HepG2 (cell line): ENCODE measurements around the gene LCN2. TPM values are rescaled to one million over a fixed set of nuclear protein-coding genes. Genes with fewer than 3 reads are reported as not detected.

Source experiments
- BHLHE40 ChIP-seq: IDR thresholded peaks from 2 replicates; pipeline ENCODE4 v1.6.1; 2011; ENCODE audit warnings: low read length, improper control_type of control experiment
- MIXL1 ChIP-seq: IDR thresholded peaks from 2 replicates; pipeline ENCODE4 v1.6.1; 2016
- MTF2 ChIP-seq: sonication (generic); formaldehyde crosslinking; IDR thresholded peaks from 2 replicates; pipeline ENCODE4 v1.5.0; 2020; ENCODE audit warnings: missing genetic modification reagents, borderline replicate concordance
- NR1H2 ChIP-seq: sonication (generic); formaldehyde crosslinking; IDR thresholded peaks from 2 replicates; pipeline ENCODE4 v1.8.1; 2022; ENCODE audit warnings: low read depth, missing genetic modification reagents, borderline replicate concordance
- RAD51 ChIP-seq: fragments of 450-650 bp; IDR thresholded peaks from 2 replicates; pipeline ENCODE4 v1.6.1; 2016; ENCODE audit warnings: borderline replicate concordance
- RARA ChIP-seq: IDR thresholded peaks from 2 replicates; pipeline ENCODE4 v1.6.1; 2016; ENCODE audit warnings: missing genetic modification reagents, missing compliant biosample characterization
- RBM22 ChIP-seq: fragments of 200-400 bp; formaldehyde crosslinking; optimal IDR thresholded peaks from 2 replicates; pipeline ENCODE3; 2017; ENCODE audit warnings: mild to moderate bottlenecking, low read length, moderate library complexity
- SCMH1 ChIP-seq: sonication (generic); formaldehyde crosslinking; IDR thresholded peaks from 2 replicates; pipeline ENCODE4 v1.9.0; 2021; ENCODE audit warnings: missing genetic modification reagents, mild to moderate bottlenecking, borderline replicate concordance
- SIX4 ChIP-seq: sonication (generic); formaldehyde crosslinking; IDR thresholded peaks from 2 replicates; pipeline ENCODE4 v1.4.0; 2020; ENCODE audit warnings: missing genetic modification reagents
- ZBTB40 ChIP-seq, 2 experiments: fragments of 450-650 bp in 1 of 2; sonication (generic) in 1 of 2; formaldehyde crosslinking in 1 of 2; IDR thresholded peaks; 2 replicates each; pipeline versions ENCODE4 v1.6.1 to v1.8.0; 2016 to 2022; ENCODE audit warnings: antibody characterized with exemption in 1 of 2, mild to moderate bottlenecking in 1 of 2, missing genetic modification reagents in 1 of 2
- ZNF414 ChIP-seq: sonication (generic); formaldehyde crosslinking; IDR thresholded peaks from 2 replicates; pipeline ENCODE4 v1.5.0; 2020; ENCODE audit warnings: missing genetic modification reagents
- ZNF432 ChIP-seq: sonication (generic); formaldehyde crosslinking; IDR thresholded peaks from 2 replicates; pipeline ENCODE4 v1.5.0; 2020; ENCODE audit warnings: missing genetic modification reagents, mild to moderate bottlenecking, borderline replicate concordance
- ZNF512B ChIP-seq: sonication (generic); formaldehyde crosslinking; IDR thresholded peaks from 2 replicates; pipeline ENCODE4 v1.5.1; 2020; ENCODE audit warnings: missing genetic modification reagents, mild to moderate bottlenecking, borderline replicate concordance
- ZNF749 ChIP-seq: sonication (generic); formaldehyde crosslinking; IDR thresholded peaks from 2 replicates; pipeline ENCODE4 v1.8.0; 2022; ENCODE audit warnings: mild to moderate bottlenecking, missing genetic modification reagents, moderate library complexity, borderline replicate concordance
- ZNF780A ChIP-seq: sonication (generic); formaldehyde crosslinking; IDR thresholded peaks from 2 replicates; pipeline ENCODE4 v1.8.0; 2022; ENCODE audit warnings: mild to moderate bottlenecking, missing genetic modification reagents, moderate library complexity
- ZSCAN22 ChIP-seq: sonication (generic); formaldehyde crosslinking; IDR thresholded peaks from 2 replicates; pipeline ENCODE4 v1.4.0; 2020; ENCODE audit warnings: mild to moderate bottlenecking, missing genetic modification reagents
- polyA plus RNA-seq, 8 experiments: library from polyadenylated mRNA; depleted of rRNA in 3 of 8; stranded (reverse) in 7 of 8; unstranded in 1 of 8; fragments of >200 nt; fragmentation: Illumina TruSeq in 4 of 8; extraction: Trizol in 4 of 8; gene quantifications; 2 replicates each; pipeline versions ENCODE4 v1.2.1 to v1.2.3, GENCODE V29; 2011 to 2016; ENCODE audit warnings: low read depth in 4 of 8, missing spikeins in 1 of 8, mixed read lengths in 1 of 8; ENCODE audit not compliant: insufficient read depth in 1 of 8
- total RNA-seq, 5 experiments: library from RNA; depleted of rRNA; stranded (reverse); fragments of >200 nt; fragmentation: Illumina TruSeq; extraction: Trizol; gene quantifications; 2 replicates each; pipeline ENCODE4 v1.2.3, GENCODE V29; 2016; ENCODE audit warnings: low read depth in 1 of 5

The LCN2 gene
- total and polyA plus RNA-seq, 2 of the 13 experiments (the other 11 are each of a cell fraction or from before 2014, with no cell fraction given): 0.38 to 1.4 TPM

DNA sequence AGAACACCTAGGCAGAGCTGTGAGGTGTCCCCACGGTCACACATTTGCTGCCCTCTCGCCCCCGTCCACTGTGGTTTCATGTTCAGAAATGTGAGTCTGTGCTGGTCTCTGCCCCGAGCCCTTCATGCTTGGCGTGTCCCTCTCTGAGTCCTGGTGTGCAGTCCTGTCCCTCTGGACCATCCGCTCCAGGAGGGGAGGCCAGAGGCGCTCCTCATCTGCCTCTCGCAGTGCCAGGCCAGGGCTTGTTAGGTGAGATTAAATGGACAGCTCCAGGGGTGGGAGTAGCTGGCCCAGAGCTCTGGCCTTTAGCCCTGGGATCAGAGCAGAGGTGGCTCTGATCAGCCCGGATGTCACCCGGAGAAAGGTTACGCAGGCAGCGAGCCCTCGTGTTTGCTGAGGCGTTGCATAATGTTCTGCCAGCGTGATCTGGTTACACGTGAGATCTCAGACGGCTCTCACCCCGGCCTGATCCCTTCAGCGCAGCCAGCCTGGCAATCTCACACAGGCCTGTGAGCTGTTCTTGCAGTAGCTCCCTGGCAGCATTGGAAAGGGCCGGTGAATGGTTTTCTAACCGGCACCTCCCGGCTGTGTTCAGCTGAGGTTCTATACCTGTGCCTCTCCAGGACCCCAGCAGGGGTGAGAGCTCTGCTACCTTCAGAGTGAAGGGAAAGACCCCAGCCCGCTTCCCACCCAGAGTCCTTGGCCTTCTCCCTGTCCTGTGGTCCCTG lies 46.2 kb upstream of the LCN2 start (continued):
- TF ChIP-seq ZBTB40 (IDR thresholded peaks at IDR 0.05): no peak
- TF ChIP-seq ZBTB40 (CRISPR knock-in tag; IDR thresholded peaks at IDR 0.05): peak; percentile 90
- no peak for TF ChIP-seq ZNF432 (CRISPR knock-in tag)
- TF ChIP-seq MIXL1 (CRISPR knock-in tag): peak; percentile 82
- TF ChIP-seq ZSCAN22: peak; percentile 74; the same call in 1 of the 2 replicates
- peak; percentile 99 for TF ChIP-seq RARA (CRISPR knock-in tag)
- TF ChIP-seq ZNF414 (CRISPR knock-in tag): peak; percentile 93
- peak; percentile 94 for TF ChIP-seq SIX4 (CRISPR knock-in tag)
- peak; percentile 97 for TF ChIP-seq BHLHE40
- TF ChIP-seq SCMH1 (CRISPR knock-in tag): no peak
- peak; percentile 91; the same call in 1 of the 2 replicates for TF ChIP-seq ZNF512B (CRISPR knock-in tag)
- TF ChIP-seq RAD51: no peak
- TF ChIP-seq NR1H2 (CRISPR knock-in tag): peak; percentile 53; the same call in 1 of the 2 replicates
- TF ChIP-seq RBM22: no peak
- peak; percentile 72; the same call in 1 of the 2 replicates for TF ChIP-seq ZNF780A (CRISPR knock-in tag)
- peak; percentile 85; the same call in 1 of the 2 replicates for TF ChIP-seq ZNF749 (CRISPR knock-in tag)
- TF ChIP-seq MTF2 (CRISPR knock-in tag): no peak
